Naive thymus-derived CD4-positive, alpha-beta T cell (primary cell): ENCODE measurements around the gene MGAT5B. TPM values are rescaled to one million over a fixed set of nuclear protein-coding genes. Genes with fewer than 3 reads are reported as not detected.
"Not testable (repeated sequence)": the region's sequence is repeated elsewhere in the genome, so short reads cannot be mapped to it uniquely, and the experiment has no call there.

Source experiments
- ATAC-seq: fragments of 150-1000 bp; cut with Tn5 transposase; 2 replicates; pipeline ENCODE4 v1.10.0; 2021; ENCODE audit warnings: mild to moderate bottlenecking, moderate library complexity
- CTCF ChIA-PET: fragments of 350-600 bp; sonication (Branson Sonifier 250); formaldehyde crosslinking; loops from one replicate; lab custom pipeline; 2021; ENCODE audit warnings: antibody characterized with exemption; lab: Charles Lee
- POLR2A ChIA-PET: fragments of 350-600 bp; sonication (Branson Sonifier 250); formaldehyde crosslinking; loops from one replicate; lab custom pipeline; 2021; ENCODE audit warnings: antibody characterized with exemption, inconsistent platforms; lab: Charles Lee
- DNase-seq, 9 donors: peaks; one replicate each; pipeline versions ENCODE4 v3.0.0 to v3.0.0-alpha.2; 2020 to 2022; ENCODE audit warnings: mixed read lengths in 1 of 9
- H3K27ac ChIP-seq: one replicate; pipeline ENCODE4 v1.7.0; 2013; ENCODE audit warnings: mild to moderate bottlenecking, low read depth, low read length, moderate library complexity
- H3K27me3 ChIP-seq, 2 donors: one replicate each; pipeline ENCODE4 v1.7.0; 2013; ENCODE audit warnings: low read length in 2 of 2, mild to moderate bottlenecking in 2 of 2, moderate library complexity in 2 of 2; ENCODE audit not compliant: control insufficient read depth in 2 of 2, insufficient read depth in 2 of 2
- H3K36me3 ChIP-seq, 3 experiments: 1 replicate in 2 of 3; 2 replicates in 1 of 3; pipeline ENCODE4 v1.7.0; 2013; ENCODE audit warnings: low read length in 3 of 3, mild to moderate bottlenecking in 3 of 3, moderate library complexity in 1 of 3; ENCODE audit not compliant: insufficient read depth in 3 of 3, control insufficient read depth in 2 of 3
- H3K4me1 ChIP-seq, 2 donors: one replicate each; pipeline ENCODE4 v1.7.0; 2013; ENCODE audit warnings: low read length in 2 of 2, mild to moderate bottlenecking in 2 of 2, moderate library complexity in 1 of 2; ENCODE audit not compliant: control insufficient read depth in 2 of 2, insufficient read depth in 2 of 2
- H3K4me3 ChIP-seq: 2 replicates; pipeline ENCODE4 v1.7.0; 2013; ENCODE audit warnings: mild to moderate bottlenecking, low read length
- H3K9me3 ChIP-seq, 3 experiments: 1 replicate in 2 of 3; 2 replicates in 1 of 3; pipeline ENCODE4 v1.7.0; 2013; ENCODE audit warnings: low read length in 3 of 3; ENCODE audit not compliant: control insufficient read depth in 2 of 3
- H3K27ac Mint-ChIP-seq, 9 donors: one replicate each; pipeline ENCODE4 v1.8.0; 2020 to 2022; ENCODE audit warnings: mixed read lengths in 9 of 9, mild to moderate bottlenecking in 8 of 9, moderate library complexity in 5 of 9, inconsistent platforms in 2 of 9
- H3K27me3 Mint-ChIP-seq, 5 donors: one replicate each; pipeline ENCODE4 v1.8.0; 2021 to 2022; ENCODE audit warnings: mixed read lengths in 5 of 5, mild to moderate bottlenecking in 1 of 5
- H3K36me3 Mint-ChIP-seq, 5 donors: one replicate each; pipeline ENCODE4 v1.8.0; 2020 to 2022; ENCODE audit warnings: mixed read lengths in 5 of 5, mild to moderate bottlenecking in 3 of 5, inconsistent platforms in 1 of 5
- H3K4me1 Mint-ChIP-seq, 7 donors: one replicate each; pipeline ENCODE4 v1.8.0; 2020 to 2022; ENCODE audit warnings: mixed read lengths in 7 of 7, mild to moderate bottlenecking in 3 of 7, inconsistent platforms in 1 of 7
- H3K4me3 Mint-ChIP-seq, 10 donors: one replicate each; pipeline ENCODE4 v1.8.0; 2020 to 2022; ENCODE audit warnings: mild to moderate bottlenecking in 10 of 10, mixed read lengths in 10 of 10, moderate library complexity in 6 of 10, inconsistent platforms in 2 of 10
- H3K9me3 Mint-ChIP-seq, 11 donors: one replicate each; pipeline ENCODE4 v1.8.0; 2020 to 2022; ENCODE audit warnings: mixed read lengths in 11 of 11, mild to moderate bottlenecking in 4 of 11, inconsistent platforms in 1 of 11, moderate library complexity in 1 of 11
- intact Hi-C, 2 donors: fragments of 100-400 bp; cut with micrococcal nuclease; formaldehyde crosslinking; loops; one replicate each; pipeline ENCODE4 v1.15.1; 2023
- polyA plus RNA-seq, 2 donors: library from polyadenylated mRNA; unstranded; fragments of 300-500 nt; fragmentation: Illumina TruSeq; gene quantifications; one replicate each; pipeline ENCODE4 v1.2.3, GENCODE V29; 2021
- total RNA-seq, 6 experiments: library from RNA in 5 of 6; stranded (reverse) in 5 of 6; gene quantifications; 1 replicate in 5 of 6; 2 replicates in 1 of 6; pipeline ENCODE4 v1.2.3 and lab custom pipeline; 2021 to 2026

The MGAT5B gene
- total and polyA plus RNA-seq, 7 experiments from 2014 or later: 0.12 to 3.7 (median 1.5) TPM; not detected in 1

- DNase-seq (no peak), ATAC-seq (no peak)
- no peaks in the 10 kb centered on the region for H3K36me3 Mint-ChIP-seq
- peaks cover 2 to 5% of the 10 kb centered on the region in 2 donors for H3K4me1 ChIP-seq
- H3K27me3 ChIP-seq: peaks cover 0 to 12% of the 10 kb centered on the region in 2 donors
- no peaks in the 10 kb centered on the region for H3K9me3 Mint-ChIP-seq
- H3K9me3 ChIP-seq: no peaks in the 10 kb centered on the region
- H3K27ac Mint-ChIP-seq: peak overlapping the region in 3 of 9 donors; percentile 3 to 34 (median 16)
- H3K27ac ChIP-seq: no peak overlapping the region
- intact Hi-C loops: no loop called here
- H3K27me3 Mint-ChIP-seq: peaks cover 39 to 56% (median 49%) of the 10 kb centered on the region in 5 donors
- peaks cover 9 to 27% (median 17%) of the 10 kb centered on the region in 7 donors for H3K4me1 Mint-ChIP-seq
- ChIA-PET CTCF (interaction anchor here (0.9 kb wide), 1 partner anchor 127 kb away, joined by 3 read pairs; no protein-coding TSS in a partner anchor), POLR2A (interaction anchor here (1.0 kb wide), 1 partner anchor 113 kb away, joined by 3 read pairs; the partner anchor contains the start of gene METTL23)
- no peak overlapping the region for H3K4me3 ChIP-seq
- H3K36me3 ChIP-seq: no peaks in the 10 kb centered on the region
- peak overlapping the region in 4 of 10 donors; percentile 5 to 66 (median 56) for H3K4me3 Mint-ChIP-seq
Measured at GRCh38 chr17:76840443-76840767, 27.8 kb upstream of the MGAT5B start.

GRCh38 chr17:76840884-76841775 is 27.1 kb upstream of the MGAT5B start:
- Mint-ChIP-seq H3K27ac (peak overlapping the region in 2 of 9 donors; percentile 3 to 25), H3K4me3 (peak overlapping the region in 4 of 10 donors; percentile 33 to 66 (median 56))
- POLR2A ChIA-PET: no interaction called here

GRCh38 chr17:76841776-76842405 is 26.3 kb upstream of the MGAT5B start:
- ChIA-PET POLR2A (interaction anchor here (0.6 kb wide), 1 partner anchor 106 kb away, joined by 3 read pairs; no protein-coding TSS in a partner anchor), CTCF (no interaction called here)
- Mint-ChIP-seq H3K36me3 (no peaks in the 10 kb centered on the region), H3K27ac (no peak overlapping the region), H3K27me3 (peaks cover 44 to 65% (median 60%) of the 10 kb centered on the region in 5 donors), H3K9me3 (no peaks in the 10 kb centered on the region), H3K4me3 (no peak overlapping the region), H3K4me1 (peaks cover 9 to 27% (median 17%) of the 10 kb centered on the region in 7 donors)
- no peak overlapping the region for H3K4me3 ChIP-seq
- H3K4me1 ChIP-seq: peaks cover 2 to 5% of the 10 kb centered on the region in 2 donors
- no peaks in the 10 kb centered on the region for H3K36me3 ChIP-seq
- H3K27ac ChIP-seq: no peak overlapping the region
- intact Hi-C loops: no loop called here
- no peaks in the 10 kb centered on the region for H3K9me3 ChIP-seq
- ATAC-seq (no peak), DNase-seq (no peak)
- peaks cover 0 to 12% of the 10 kb centered on the region in 2 donors for H3K27me3 ChIP-seq

More at GRCh38 chr17:76840884-76841775, 27.1 kb upstream of the MGAT5B start:
- Mint-ChIP-seq H3K9me3 (no peaks in the 10 kb centered on the region), H3K36me3 (no peaks in the 10 kb centered on the region), H3K27me3 (peaks cover 39 to 57% (median 54%) of the 10 kb centered on the region in 5 donors), H3K4me1 (peaks cover 9 to 27% (median 17%) of the 10 kb centered on the region in 7 donors)
- no peaks in the 10 kb centered on the region for H3K9me3 ChIP-seq
- no peak for DNase-seq
- ATAC-seq: no peak
- no peak overlapping the region for H3K4me3 ChIP-seq
- CTCF ChIA-PET: interaction anchor here (0.9 kb wide), 1 partner anchor 128 kb away, joined by 3 read pairs; no protein-coding TSS in a partner anchor
- H3K36me3 ChIP-seq: no peaks in the 10 kb centered on the region
- intact Hi-C loops: no loop called here
- peaks cover 0 to 12% of the 10 kb centered on the region in 2 donors for H3K27me3 ChIP-seq
- H3K27ac ChIP-seq: no peak overlapping the region
- H3K4me1 ChIP-seq: peaks cover 2 to 5% of the 10 kb centered on the region in 2 donors

GRCh38 chr17:76843068-76843467 is 25.1 kb upstream of the MGAT5B start:
- Mint-ChIP-seq H3K4me1 (peaks cover 9 to 25% (median 17%) of the 10 kb centered on the region in 7 donors), H3K27me3 (peaks cover 50 to 72% (median 63%) of the 10 kb centered on the region in 5 donors)
- H3K4me1 ChIP-seq, DNase-seq, H3K36me3 ChIP-seq, POLR2A ChIA-PET, ATAC-seq, H3K36me3 Mint-ChIP-seq, H3K9me3 Mint-ChIP-seq, intact Hi-C loops, H3K4me3 ChIP-seq, H3K27ac ChIP-seq, H3K9me3 ChIP-seq, H3K27ac Mint-ChIP-seq, H3K4me3 Mint-ChIP-seq: not testable (repeated sequence)
- CTCF ChIA-PET: interaction anchor here (0.7 kb wide), 1 partner anchor 37 kb away, joined by 4 read pairs; no protein-coding TSS in a partner anchor
- H3K27me3 ChIP-seq: peaks cover 0 to 12% of the 10 kb centered on the region in 2 donors

GRCh38 chr17:76843703-76844484 is 24.3 kb upstream of the MGAT5B start:
- H3K27me3 Mint-ChIP-seq: peaks cover 54 to 72% (median 62%) of the 10 kb centered on the region in 5 donors
- H3K4me3 ChIP-seq: no peak overlapping the region
- H3K4me1 ChIP-seq: peaks cover 2 to 5% of the 10 kb centered on the region in 2 donors
- no peaks in the 10 kb centered on the region for H3K36me3 Mint-ChIP-seq
- ChIA-PET POLR2A (no interaction called here), CTCF (interaction anchor here (0.7 kb wide), 1 partner anchor 36 kb away, joined by 4 read pairs; no protein-coding TSS in a partner anchor)
- no peak overlapping the region for H3K27ac ChIP-seq
- H3K4me1 Mint-ChIP-seq: peaks cover 9 to 25% (median 17%) of the 10 kb centered on the region in 7 donors
- no peak overlapping the region for H3K4me3 Mint-ChIP-seq
- H3K9me3 Mint-ChIP-seq: no peaks in the 10 kb centered on the region
- no peaks in the 10 kb centered on the region for H3K36me3 ChIP-seq
- intact Hi-C loops: no loop called here
- ATAC-seq: no peak
- H3K27ac Mint-ChIP-seq: no peak overlapping the region
- H3K27me3 ChIP-seq: peaks cover 0 to 12% of the 10 kb centered on the region in 2 donors
- no peak for DNase-seq
- H3K9me3 ChIP-seq: no peaks in the 10 kb centered on the region

- H3K4me1 Mint-ChIP-seq: peaks cover 9 to 22% (median 16%) of the 10 kb centered on the region in 7 donors
- no peaks in the 10 kb centered on the region for H3K36me3 Mint-ChIP-seq
- POLR2A ChIA-PET: no interaction called here
- no peaks in the 10 kb centered on the region for H3K9me3 ChIP-seq
- no peak overlapping the region for H3K4me3 Mint-ChIP-seq
- CTCF ChIA-PET: no interaction called here
- intact Hi-C loops: no loop called here
- peaks cover 2 to 5% of the 10 kb centered on the region in 2 donors for H3K4me1 ChIP-seq
- DNase-seq (no peak), ATAC-seq (no peak)
- H3K27me3 Mint-ChIP-seq: peaks cover 54 to 72% (median 57%) of the 10 kb centered on the region in 5 donors
- no peak overlapping the region for H3K27ac Mint-ChIP-seq
- no peaks in the 10 kb centered on the region for H3K36me3 ChIP-seq
- H3K4me3 ChIP-seq: no peak overlapping the region
- no peak overlapping the region for H3K27ac ChIP-seq
- H3K27me3 ChIP-seq: peaks cover 0 to 12% of the 10 kb centered on the region in 2 donors
- H3K9me3 Mint-ChIP-seq: no peaks in the 10 kb centered on the region
Measured at GRCh38 chr17:76844485-76844829, 23.7 kb upstream of the MGAT5B start.
